SHP77 treated with DMSO at 0.1 percent for 48 hours (cell line): ENCODE measurements around the gene MVK.

Experiments
- DNase-seq: peaks from one replicate; lab custom pipeline; 2025; lab: John Stamatoyannopoulos, UW

The MVK gene

GRCh38 chr12:109573029-109573913 is at the start of gene MVK, which contains the start of gene MMAB:
Gene MVK, plus strand, starts transcription at chr12:109573794. Its CDS starts 1,029 bp downstream, at chr12:109574823.
Gene MMAB, minus strand, starts transcription at chr12:109573504. Its CDS starts 24 bp downstream, at chr12:109573480.
- peak; percentile 98 for DNase-seq

- no peak for DNase-seq
These were observed 48.9 kb upstream of the MVK start for GRCh38 chr12:109524466-109525278.

DNA sequence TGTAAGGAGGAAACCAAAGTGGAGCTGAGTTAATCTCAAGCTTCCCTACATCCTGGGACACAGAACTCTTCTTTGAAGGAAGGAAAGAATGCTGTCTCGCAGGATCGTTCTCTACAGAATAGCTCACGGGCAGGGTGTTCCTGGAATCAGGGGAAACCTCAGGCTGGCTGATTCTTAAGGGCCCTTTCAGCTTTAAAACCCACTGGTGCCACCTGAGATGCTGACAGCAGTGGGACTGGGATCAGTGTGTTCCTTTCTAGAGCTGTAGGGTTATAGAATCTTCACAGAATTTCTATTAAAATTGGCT is 48.4 kb upstream of the MVK start:
- no peak for DNase-seq

GRCh38 chr12:109527489-109528123 is 46.0 kb upstream of the MVK start:
- DNase-seq, result no peak

- no peak for DNase-seq
These were observed 43.6 kb upstream of the MVK start for GRCh38 chr12:109529691-109530640.

GRCh38 chr12:109531411-109531810 is 42.2 kb upstream of the MVK start:
- no peak for DNase-seq

DNA sequence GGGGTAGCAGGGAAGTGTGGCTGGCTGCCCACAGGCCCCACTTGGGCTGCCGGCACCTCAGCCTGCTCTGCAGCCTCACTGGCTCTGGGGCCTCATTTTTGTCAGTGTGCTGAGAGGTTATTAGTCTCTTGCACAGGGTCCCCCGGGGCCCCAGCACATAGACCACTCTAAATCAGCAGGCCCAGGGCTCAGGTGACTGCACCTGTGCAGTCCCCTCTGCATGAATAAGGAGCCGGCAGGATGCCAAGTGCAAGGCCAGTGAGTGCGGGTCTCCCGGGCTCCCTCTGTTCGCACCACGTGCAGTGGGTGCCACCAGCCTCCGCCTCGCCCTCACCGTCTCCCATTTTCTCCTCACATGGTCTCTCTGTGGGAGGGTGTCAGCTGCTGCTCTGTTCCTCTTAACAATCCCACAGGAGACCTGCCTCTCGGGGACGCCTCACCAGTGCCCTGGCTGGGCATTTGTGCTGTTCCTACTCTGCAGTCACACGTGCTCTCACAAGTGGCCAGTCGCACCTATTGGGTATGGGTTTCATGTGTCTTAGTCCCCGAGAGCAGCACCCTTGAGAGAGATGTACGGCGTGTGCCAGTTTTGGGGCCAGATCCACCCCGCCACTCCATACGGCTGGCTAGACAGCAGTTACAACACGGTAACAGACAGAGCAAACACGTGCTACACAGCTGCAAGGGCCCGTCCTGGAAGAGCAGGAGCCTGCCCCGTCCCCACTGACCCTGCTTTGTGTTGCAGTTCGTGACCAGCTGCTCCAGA is 40.7 kb upstream of the MVK start:
- DNase-seq, result no peak

DNA sequence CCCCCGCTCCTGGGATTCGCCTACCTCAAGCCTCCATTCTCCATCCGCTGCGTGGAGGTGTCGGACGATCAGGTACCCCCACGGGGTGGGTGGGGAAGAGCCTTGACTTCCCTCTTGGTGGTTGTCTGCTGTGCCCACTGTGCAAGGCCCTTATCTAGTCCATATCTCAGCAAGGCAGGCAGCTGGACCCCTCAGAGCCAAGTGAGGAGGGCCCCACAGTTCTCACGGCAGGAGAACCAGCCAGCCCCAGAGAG is 40.2 kb upstream of the MVK start:
- DNase-seq, result no peak

DNA sequence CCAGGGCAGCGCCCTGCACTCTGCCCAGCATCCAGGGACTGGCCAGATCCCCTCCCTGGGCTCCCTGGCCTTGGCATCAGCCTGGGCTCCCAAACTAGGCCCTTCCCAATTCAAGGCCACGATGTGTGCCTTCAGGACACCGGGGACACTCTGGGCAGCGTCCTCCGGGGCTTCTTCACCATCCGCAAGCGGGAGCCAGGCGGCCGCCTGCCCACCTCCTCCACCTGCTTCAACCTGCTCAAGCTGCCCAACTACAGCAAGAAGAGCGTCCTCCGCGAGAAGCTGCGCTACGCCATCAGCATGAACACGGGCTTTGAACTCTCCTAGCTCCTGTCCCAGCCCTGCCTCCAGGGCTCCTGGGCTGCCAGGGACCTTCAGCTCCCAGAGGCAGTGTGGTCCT is 39.1 kb upstream of the MVK start:
- no peak for DNase-seq

- DNase-seq, result no peak
These were observed 38.2 kb upstream of the MVK start for GRCh38 chr12:109535231-109535862.

DNA sequence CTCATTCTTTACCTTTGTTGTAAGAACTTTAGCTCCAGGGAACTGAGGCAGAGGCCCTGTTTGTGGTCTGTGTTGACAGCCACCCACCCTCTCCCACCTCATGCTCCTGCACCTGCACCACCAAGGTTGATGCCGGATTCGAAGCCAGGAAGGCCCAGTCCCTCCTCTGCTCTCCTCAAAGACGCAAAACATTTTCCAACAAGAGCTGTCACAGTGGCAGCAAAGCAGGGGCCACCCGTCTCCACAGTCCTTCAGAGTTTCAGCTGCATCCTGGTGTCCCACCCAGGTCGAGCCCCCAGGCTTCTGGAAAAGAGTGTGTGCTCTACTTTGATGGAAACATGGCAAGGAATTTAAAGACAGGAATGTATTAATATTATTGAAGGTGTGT is 37.7 kb upstream of the MVK start:
- DNase-seq, result no peak

DNA sequence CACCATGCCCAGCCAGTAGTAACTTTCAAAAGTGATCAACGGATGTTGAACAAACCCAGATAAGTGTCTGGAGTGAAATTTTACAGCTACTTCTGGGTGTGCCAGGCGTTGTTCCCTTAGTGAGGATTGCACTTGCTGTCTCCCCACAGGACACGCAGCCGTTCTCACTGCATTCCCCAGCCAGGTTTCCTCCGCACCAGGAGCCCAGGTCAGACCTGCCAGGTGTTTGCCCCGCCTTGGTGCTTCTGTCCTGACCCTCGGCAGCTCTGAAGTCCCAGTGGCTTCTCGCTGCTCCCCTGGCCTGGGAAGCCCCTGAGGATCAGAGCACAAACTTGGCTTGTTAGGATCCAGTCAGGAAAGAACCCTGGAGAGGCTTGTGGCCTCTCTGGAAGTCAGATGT is 36.5 kb upstream of the MVK start:
- no peak for DNase-seq

GRCh38 chr12:109538191-109538863 is 35.3 kb upstream of the MVK start:
- DNase-seq, result no peak

- no peak for DNase-seq
These were observed 34.1 kb upstream of the MVK start for GRCh38 chr12:109539508-109539907.

- no peak for DNase-seq
These were observed 32.8 kb upstream of the MVK start for GRCh38 chr12:109540526-109541412.

DNA sequence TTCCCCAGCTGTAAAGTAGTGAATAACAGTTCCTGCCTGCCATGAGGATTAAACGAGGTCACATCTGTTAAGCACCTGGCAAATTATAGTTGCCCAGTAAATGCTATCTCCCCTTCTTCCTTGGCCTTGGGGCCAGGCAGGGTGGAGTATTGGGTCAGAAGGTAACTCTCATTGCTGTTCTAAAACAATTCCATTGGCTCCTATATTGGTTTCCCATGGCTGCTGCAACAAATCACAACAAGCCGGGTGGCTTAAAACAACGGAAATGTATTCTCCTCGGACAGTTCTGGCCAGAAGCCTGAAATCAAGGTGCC is 32.2 kb upstream of the MVK start:
- no peak for DNase-seq

GRCh38 chr12:109542014-109542413 is 31.6 kb upstream of the MVK start:
- no peak for DNase-seq

DNA sequence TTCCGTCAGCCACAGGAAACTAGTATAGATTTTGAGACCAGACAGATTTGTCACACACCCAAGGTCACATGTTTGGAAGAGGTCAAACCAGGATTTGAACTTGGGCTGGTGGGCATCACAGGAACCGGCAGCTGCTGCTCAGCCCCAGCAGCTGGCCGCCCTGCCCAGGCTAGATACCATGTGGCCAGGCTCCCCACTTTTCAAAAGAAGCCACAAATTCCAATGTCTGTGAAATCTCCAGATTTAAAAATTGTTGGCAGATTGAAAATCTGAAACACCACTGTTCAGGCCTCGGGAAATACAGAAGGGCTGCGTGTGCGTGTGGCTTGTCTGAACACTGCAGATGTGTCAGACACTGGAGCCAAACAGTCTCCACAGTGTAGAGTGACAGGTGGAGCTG is 30.7 kb upstream of the MVK start:
- no peak for DNase-seq

- no peak for DNase-seq
These were observed 28.6 kb upstream of the MVK start for GRCh38 chr12:109544955-109545531.
